ENCODE data around the gene ATP5IF1.
A peak's percentile ranks its signal among the peaks of the same experiment; 100 is the strongest.

Gene ATP5IF1

DNA sequence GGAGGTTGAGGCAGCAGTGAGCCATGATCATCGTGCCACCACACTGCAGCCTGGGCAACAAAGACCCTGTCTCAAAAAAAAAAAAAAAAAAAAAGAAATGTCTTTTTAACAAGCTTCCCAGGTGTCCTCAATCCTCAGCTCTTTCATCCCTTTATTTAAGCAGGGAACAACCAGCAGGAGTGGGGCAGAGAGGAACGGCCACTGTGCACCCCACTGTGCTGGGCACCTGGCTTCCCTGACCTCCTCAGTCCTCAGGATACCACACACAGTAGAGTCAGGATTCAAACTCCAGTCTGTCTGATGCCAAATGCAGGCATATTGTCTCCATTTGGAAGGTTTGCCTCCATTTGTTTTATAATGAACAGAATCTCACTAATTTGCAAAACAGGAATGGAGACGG is 39.6 kb upstream of the ATP5IF1 start:
- no peak for DNase-seq (ENCODE audit: low read depth)
- no peak for TF ChIP-seq CTCF (IDR thresholded peaks at IDR 0.05; ENCODE audit: control insufficient read depth, insufficient read depth, low read depth, low read length, missing control alignments)
- no peak overlapping the region for H3K4me3 ChIP-seq (ENCODE audit: control insufficient read depth, low read depth, low read length)

DNA sequence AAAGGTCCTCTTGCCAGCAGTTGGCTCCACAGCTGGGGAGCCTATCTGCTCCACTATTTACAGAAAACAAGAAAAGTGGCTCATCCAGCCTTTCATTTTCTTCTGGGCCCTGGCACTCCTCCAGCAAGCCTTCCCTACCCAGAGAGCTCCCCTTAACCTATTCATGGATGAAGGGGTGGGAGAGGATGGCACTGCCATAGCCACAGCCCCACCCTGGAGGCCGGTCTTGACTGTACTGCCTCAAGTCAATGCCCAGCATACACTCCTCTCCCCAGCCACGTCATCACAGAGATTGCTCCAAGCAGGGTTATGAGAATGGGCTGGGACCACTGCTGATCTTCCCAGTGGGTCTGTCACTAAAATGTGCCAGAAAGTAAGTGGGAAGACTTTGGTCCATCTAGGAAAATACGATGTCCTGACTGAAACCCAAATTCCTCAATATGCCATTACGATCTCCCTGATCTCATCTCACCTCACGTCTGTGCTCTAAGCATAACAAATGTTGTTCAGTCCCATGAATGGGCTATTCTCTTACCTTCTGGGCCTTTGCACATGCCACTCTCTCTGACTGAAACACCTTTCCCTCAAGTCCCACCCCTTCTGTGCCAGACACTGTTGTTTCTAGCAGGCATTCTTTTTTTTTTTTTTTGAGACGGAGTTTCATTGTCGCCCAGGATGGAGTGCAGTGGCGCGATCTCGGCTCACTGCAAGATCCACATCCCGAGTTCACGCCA is 38.1 kb upstream of the ATP5IF1 start:
- TF ChIP-seq CTCF (IDR thresholded peaks at IDR 0.05; ENCODE audit: control insufficient read depth, insufficient read depth, low read depth, low read length, missing control alignments): no peak
- no peak overlapping the region for H3K4me3 ChIP-seq (ENCODE audit: control insufficient read depth, low read depth, low read length)
- no peak for DNase-seq (ENCODE audit: low read depth)

GRCh38 chr1:28199328-28200233 is 36.3 kb upstream of the ATP5IF1 start:
- no peak overlapping the region for H3K4me3 ChIP-seq (ENCODE audit: control insufficient read depth, low read depth, low read length)
- no peak for DNase-seq (ENCODE audit: low read depth)
- no peak for TF ChIP-seq CTCF (IDR thresholded peaks at IDR 0.05; ENCODE audit: control insufficient read depth, insufficient read depth, low read depth, low read length, missing control alignments)

GRCh38 chr1:28200234-28200873 is 35.6 kb upstream of the ATP5IF1 start:
- no peak for TF ChIP-seq CTCF (IDR thresholded peaks at IDR 0.05; ENCODE audit: control insufficient read depth, insufficient read depth, low read depth, low read length, missing control alignments)
- no peak overlapping the region for H3K4me3 ChIP-seq (ENCODE audit: control insufficient read depth, low read depth, low read length)

DNA sequence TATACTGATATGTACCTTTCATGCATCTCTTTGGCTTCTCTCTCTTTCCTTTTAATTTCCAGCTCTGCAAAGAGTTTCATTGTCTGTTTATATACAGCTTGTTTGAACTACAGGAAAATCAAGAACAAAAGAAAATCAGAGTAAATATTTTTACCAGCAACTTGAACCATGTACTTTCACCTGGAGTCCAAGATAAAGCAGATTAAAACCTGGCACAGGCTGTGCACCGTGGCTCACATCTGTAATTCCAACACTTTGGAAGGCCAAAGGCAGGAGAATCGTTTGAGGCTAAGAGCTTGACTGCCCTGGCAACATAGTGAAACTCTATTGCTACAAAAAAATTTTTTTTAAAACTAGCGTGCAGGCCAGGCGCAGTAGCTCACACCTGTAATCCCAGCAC is 30.7 kb upstream of the ATP5IF1 start:
- no peak for TF ChIP-seq CTCF (IDR thresholded peaks at IDR 0.05; ENCODE audit: control insufficient read depth, insufficient read depth, low read depth, low read length, missing control alignments)
- DNase-seq (ENCODE audit: low read depth): no peak
- no peak overlapping the region for H3K4me3 ChIP-seq (ENCODE audit: control insufficient read depth, low read depth, low read length)

More at GRCh38 chr1:28200234-28200873, 35.6 kb upstream of the ATP5IF1 start:
- no peak for DNase-seq (ENCODE audit: low read depth)

DNA sequence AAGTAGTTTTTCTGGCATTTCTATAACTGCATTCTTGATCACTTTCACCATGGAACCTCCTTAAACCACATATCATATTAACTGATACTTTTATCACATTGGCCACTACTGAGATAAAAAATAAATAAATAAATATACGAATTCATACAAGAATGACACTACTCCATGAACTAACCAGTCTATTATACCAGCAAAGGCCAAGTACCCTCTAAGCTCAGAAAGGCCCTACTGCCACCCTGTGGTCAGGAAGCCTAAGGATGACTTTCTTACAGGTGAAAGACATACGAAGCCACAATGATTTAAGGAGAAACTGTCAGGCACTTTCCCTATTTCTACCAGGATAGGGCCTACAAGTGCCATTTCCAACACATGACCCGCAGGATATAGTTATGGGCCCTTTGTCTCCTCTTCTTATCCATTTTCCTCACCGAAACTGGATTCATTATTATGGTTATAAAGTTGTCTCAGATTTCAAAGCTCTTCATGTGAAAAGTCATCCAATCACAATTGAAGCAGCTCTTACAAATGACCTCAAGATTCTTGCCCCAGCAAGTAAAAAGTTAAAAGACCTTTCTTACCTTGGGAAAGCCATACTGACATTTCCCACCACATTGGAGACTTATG is 27.0 kb upstream of the ATP5IF1 start:
- DNase-seq (ENCODE audit: low read depth): peak; percentile 24
- TF ChIP-seq CTCF (IDR thresholded peaks at IDR 0.05; ENCODE audit: control insufficient read depth, insufficient read depth, low read depth, low read length, missing control alignments): peak; percentile 77
- H3K4me3 ChIP-seq (ENCODE audit: control insufficient read depth, low read depth, low read length): no peak overlapping the region
